Stimulated activated naive CD8-positive, alpha-beta T cell treated with anti-CD3 and anti-CD28 coated beads, Interleukin-15, Interleukin-2, amounts not matched to agents 100 U/mL and 50 U/mL, for 24 hours (primary cell): ENCODE data around the gene EGFL7.

Experiments
- ATAC-seq: fragments of 150-1000 bp; cut with Tn5 transposase; one replicate; pipeline ENCODE4 v1.10.0; 2021
- DNase-seq: peaks from one replicate; pipeline ENCODE4 v3.0.0; 2021

The EGFL7 gene

GRCh38 chr9:136662656-136663581, at the start of gene EGFL7:
Gene EGFL7, plus strand, starts transcription at chr9:136662916. Its CDS starts 5,367 bp downstream, at chr9:136668283.
- ATAC-seq, result no peak
- DNase-seq, result no peak

- ATAC-seq (no peak), DNase-seq (no peak)
These were observed 48.8 kb upstream of the EGFL7 start for GRCh38 chr9:136613824-136614371.

GRCh38 chr9:136614372-136614922, 48.3 kb upstream of the EGFL7 start:
- DNase-seq (no peak), ATAC-seq (no peak)

GRCh38 chr9:136614967-136615623, 47.6 kb upstream of the EGFL7 start:
- DNase-seq, result no peak

GRCh38 chr9:136615631-136616306, 46.9 kb upstream of the EGFL7 start:
- no peak for ATAC-seq

More at GRCh38 chr9:136614967-136615623, 47.6 kb upstream of the EGFL7 start:
- ATAC-seq, result no peak

GRCh38 chr9:136616307-136616635, 46.4 kb upstream of the EGFL7 start:
- DNase-seq (no peak), ATAC-seq (no peak)

More at GRCh38 chr9:136615631-136616306, 46.9 kb upstream of the EGFL7 start:
- DNase-seq, result no peak

- ATAC-seq (no peak), DNase-seq (no peak)
These were observed 45.6 kb upstream of the EGFL7 start for GRCh38 chr9:136616948-136617695.

GRCh38 chr9:136617746-136618579, 44.8 kb upstream of the EGFL7 start:
- DNase-seq (no peak), ATAC-seq (no peak)

- ATAC-seq (peak; percentile 5), DNase-seq (no peak)
These were observed 43.9 kb upstream of the EGFL7 start for GRCh38 chr9:136618580-136619547.

- no peak for ATAC-seq
- DNase-seq, result no peak
These were observed 42.8 kb upstream of the EGFL7 start for GRCh38 chr9:136619742-136620440.

- ATAC-seq (no peak), DNase-seq (no peak)
These were observed 42.2 kb upstream of the EGFL7 start for GRCh38 chr9:136620441-136621018.

- ATAC-seq, result no peak
- DNase-seq, result no peak
These were observed 41.5 kb upstream of the EGFL7 start for GRCh38 chr9:136621019-136621733.

- no peak for DNase-seq
- no peak for ATAC-seq
These were observed 41.0 kb upstream of the EGFL7 start for GRCh38 chr9:136621734-136622093.

- ATAC-seq (no peak), DNase-seq (no peak)
These were observed 40.2 kb upstream of the EGFL7 start for GRCh38 chr9:136622538-136622948.

GRCh38 chr9:136623016-136623841, 39.5 kb upstream of the EGFL7 start:
- ATAC-seq (no peak), DNase-seq (no peak)

GRCh38 chr9:136623842-136624183, 38.9 kb upstream of the EGFL7 start:
- no peak for ATAC-seq

More at GRCh38 chr9:136623842-136624183, 38.9 kb upstream of the EGFL7 start:
- DNase-seq, result no peak
